K562 (cell line): ENCODE data around the gene KDELR3. TPM values are rescaled to one million over a fixed set of nuclear protein-coding genes. Genes with fewer than 3 reads are reported as not detected.

Experiments
- ATAC-seq: fragments of 200-7000 bp; cut with Tn5 transposase; 3 replicates; pipeline ENCODE4 v1.9.1; 2020; ENCODE audit warnings: moderate library complexity
- BruUV-seq: library from RNA; stranded (reverse); fragments of 400-500 nt; replicated peaks from 2 replicates; lab custom pipeline; 2021; lab: Mats Ljungman, UMichigan
- CTCF ChIA-PET: fragments of 300-600 bp; formaldehyde crosslinking; extraction: SDS; loops from one replicate; lab custom pipeline; 2021; ENCODE audit warnings: low intra/inter-chr PET ratio; lab: Yijun Ruan, JAX
- POLR2A ChIA-PET: fragments of 300-600, 350-650 bp; sonication (Branson Sonifier 250); formaldehyde crosslinking; extraction: SDS; loops from one replicate; lab custom pipeline; 2021; ENCODE audit warnings: antibody characterized with exemption, inconsistent platforms; lab: Yijun Ruan, JAX
- DNase-seq, 4 experiments: peaks; one replicate each; pipeline versions ENCODE4 v3.0.0 to v3.0.0-alpha.2; 2011 to 2018; ENCODE audit warnings: low spot score in 3 of 4, mixed read lengths in 3 of 4; ENCODE audit errors: extremely low read depth in 1 of 4
- FAIRE-seq: peaks from 2 replicates; lab custom pipeline; 2011; peaks lifted over from hg19 to GRCh38; lab: Jason Lieb, UNC
- H2AFZ ChIP-seq: 2 replicates; pipeline ENCODE4 v1.6.0; 2011; ENCODE audit warnings: low read depth, low read length, control low read depth, inconsistent platforms
- H3K27ac ChIP-seq: fragments of 200-600 bp; 3 replicates; pipeline ENCODE4 v1.8.0; 2011; ENCODE audit warnings: low read depth, mild to moderate bottlenecking, control low read depth, inconsistent platforms, low read length, moderate library complexity, mixed read lengths; ENCODE audit errors: extremely low read depth
- H3K27me3 ChIP-seq, 2 experiments: fragments of 300-600 bp in 1 of 2; 2 replicates in 1 of 2; 3 replicates in 1 of 2; pipeline versions ENCODE4 v1.6.0 to v1.8.0; 2011; ENCODE audit warnings: inconsistent platforms in 2 of 2, low read length in 2 of 2, mild to moderate bottlenecking in 1 of 2, mixed read lengths in 1 of 2, moderate library complexity in 1 of 2; ENCODE audit not compliant: control insufficient read depth in 2 of 2, insufficient read depth in 2 of 2
- H3K36me3 ChIP-seq: fragments of 300-600 bp; 3 replicates; pipeline ENCODE4 v1.8.0; 2011; ENCODE audit warnings: mild to moderate bottlenecking, low read length, inconsistent platforms; ENCODE audit not compliant: control insufficient read depth, insufficient read depth
- H3K4me1 ChIP-seq, 2 experiments: fragments of 200-600 bp in 1 of 2; replicated peaks in 1 of 2; 2 replicates in 1 of 2; 3 replicates in 1 of 2; pipeline versions ENCODE4 v1.5.1 to v1.8.0; 2011; ENCODE audit warnings: inconsistent platforms in 2 of 2, low read length in 2 of 2, mild to moderate bottlenecking in 1 of 2, mixed read lengths in 1 of 2, moderate library complexity in 1 of 2; ENCODE audit not compliant: control insufficient read depth in 2 of 2, insufficient read depth in 2 of 2
- H3K4me2 ChIP-seq: 2 replicates; pipeline ENCODE4 v1.6.1; 2011; ENCODE audit warnings: low read length, control low read depth, inconsistent platforms, mixed read lengths; ENCODE audit not compliant: insufficient read depth
- H3K4me3 ChIP-seq: fragments of 200-600 bp; sonication (generic), shearing (Covaris generic); 2 replicates; pipeline ENCODE4 v1.5.1; 2016; ENCODE audit warnings: control low read depth, inconsistent platforms
- H3K79me2 ChIP-seq: fragments of 200-600 bp; 3 replicates; pipeline ENCODE4 v1.8.0; 2011; ENCODE audit warnings: low read length, inconsistent platforms; ENCODE audit not compliant: control insufficient read depth, insufficient read depth
- H3K9ac ChIP-seq, 2 experiments: 2 replicates each; pipeline versions ENCODE4 v1.6.0 to v1.6.1; 2011; ENCODE audit warnings: low read depth in 2 of 2, low read length in 2 of 2, control low read depth in 1 of 2, inconsistent platforms in 1 of 2, mild to moderate bottlenecking in 1 of 2, mixed read lengths in 1 of 2; ENCODE audit not compliant: insufficient read depth in 1 of 2
- H3K9me1 ChIP-seq: one replicate; pipeline ENCODE4 v1.6.0; 2011; ENCODE audit warnings: inconsistent platforms, mild to moderate bottlenecking, low read length, moderate library complexity; ENCODE audit not compliant: control insufficient read depth, insufficient read depth
- H3K9me3 ChIP-seq: replicated peaks from 2 replicates; pipeline ENCODE4 v1.5.1; 2011; ENCODE audit warnings: low read depth, low read length, inconsistent platforms; ENCODE audit not compliant: control insufficient read depth, insufficient read depth
- H4K20me1 ChIP-seq: replicated peaks from 2 replicates; pipeline ENCODE4 v1.6.1; 2011; ENCODE audit warnings: low read length, inconsistent platforms, mixed read lengths; ENCODE audit not compliant: control insufficient read depth, insufficient read depth
- CEBPZ ChIP-seq: fragments of 150-350 bp; IDR thresholded peaks from 2 replicates; pipeline ENCODE4 v1.6.1; 2014; ENCODE audit warnings: low read depth, mild to moderate bottlenecking, low read length, borderline replicate concordance
- ESRRA ChIP-seq: fragments of 450-650 bp; IDR thresholded peaks from 2 replicates; pipeline ENCODE4 v1.6.1; 2014; ENCODE audit warnings: low read depth, mild to moderate bottlenecking, moderate library complexity, borderline replicate concordance
- FOS ChIP-seq: IDR thresholded peaks from 3 replicates; pipeline ENCODE4 v1.6.1; 2011; ENCODE audit not compliant: insufficient read length; ENCODE audit errors: extremely low read depth
- L3MBTL2 ChIP-seq: fragments of 450-650 bp; IDR thresholded peaks from 2 replicates; pipeline ENCODE4 v1.6.1; 2016; ENCODE audit warnings: mild to moderate bottlenecking, moderate library complexity
- SMAD4 ChIP-seq: fragments of 250-450 bp; sonication (Bioruptor Pico); conservative IDR thresholded peaks from 2 replicates; pipeline ENCODE4 v1.8.0; 2021; ENCODE audit warnings: inconsistent platforms, mild to moderate bottlenecking, moderate library complexity
- SREBF2 ChIP-seq: sonication (generic); formaldehyde crosslinking; IDR thresholded peaks from 2 replicates; pipeline ENCODE4 v1.4.0; 2020; ENCODE audit warnings: mild to moderate bottlenecking, missing genetic modification reagents
- TEAD1 ChIP-seq, 2 experiments: fragments of 450-650 bp in 1 of 2; sonication (generic) in 1 of 2; formaldehyde crosslinking; IDR thresholded peaks; 2 replicates each; pipeline versions ENCODE4 v1.4.0 to v1.8.0; 2020 to 2022; ENCODE audit warnings: mild to moderate bottlenecking in 2 of 2, missing genetic modification reagents in 1 of 2
- ZNF316 ChIP-seq: fragments of 450-650 bp; IDR thresholded peaks from 2 replicates; pipeline ENCODE4 v1.6.1; 2016
- ZNF41 ChIP-seq: fragments of 250-450 bp; sonication (Bioruptor Pico); conservative IDR thresholded peaks from 2 replicates; pipeline ENCODE4 v1.4.0; 2020; ENCODE audit warnings: mild to moderate bottlenecking
- WGBS: fragments of 100-300 bp; shearing (Covaris generic); methylation state at CpG from one replicate; pipeline ENCODE4 v1.1.6; 2016; ENCODE audit warnings: low coverage, mixed read lengths; ENCODE audit not compliant: insufficient coverage; ENCODE audit errors: missing lambda C conversion rate; 5-methylcytosine and 5-hydroxymethylcytosine counted together
- in situ Hi-C: fragments of 300-500 bp; cut with MboI; formaldehyde crosslinking; loops from 4 replicates; pipeline ENCODE4 v1.15.0; 2018; ENCODE audit warnings: inconsistent platforms, mixed read lengths
- intact Hi-C: fragments of 100-400 bp; cut with micrococcal nuclease; formaldehyde crosslinking; loops from 2 replicates; pipeline ENCODE4 v1.14.2; 2022
- polyA plus RNA-seq, 8 experiments: library from polyadenylated mRNA; depleted of rRNA in 4 of 8; stranded (reverse) in 5 of 8; unstranded in 3 of 8; fragments of >200 nt; fragmentation: Nextera tagmentation in 2 of 8; fragmentation: Illumina TruSeq in 1 of 8; extraction: Ambion mirVana in 2 of 8; extraction: Trizol in 1 of 8; gene quantifications; 2 replicates each; pipeline versions ENCODE4 v1.2.1 to v1.2.3, GENCODE V29; 2011 to 2014; ENCODE audit warnings: inconsistent platforms in 1 of 8, missing spikeins in 1 of 8
- total RNA-seq, 7 experiments: library from RNA; depleted of rRNA in 6 of 7; stranded (reverse); fragments of >200 nt in 6 of 7; fragmentation: Illumina TruSeq in 2 of 7; extraction: Trizol in 2 of 7; gene quantifications; 2 replicates each; pipeline versions ENCODE4 v1.2.1 to v1.2.3, GENCODE V29; 2011 to 2021; ENCODE audit warnings: low replicate concordance in 1 of 7

The KDELR3 gene
- total and polyA plus RNA-seq, 9 of the 15 experiments (the other 6 are each of a cell fraction or from before 2014, with no cell fraction given): 7.1 to 44.8 (median 9.6) TPM

GRCh38 chr22:38419121-38419857 is 48.6 kb upstream of the KDELR3 start (continued):
- TF ChIP-seq FOS: no peak
- TF ChIP-seq ZNF316: no peak
- TF ChIP-seq SMAD4 (CRISPR knock-in tag): no peak
- TF ChIP-seq ZNF41 (CRISPR knock-in tag): no peak
- no peak for TF ChIP-seq CEBPZ
- no peak for TF ChIP-seq TEAD1 (CRISPR knock-in tag; IDR thresholded peaks at IDR 0.05)
- TF ChIP-seq, all 486 proteins: peak for 0

GRCh38 chr22:38419858-38420160 is 48.1 kb upstream of the KDELR3 start:
- Histone ChIP-seq H3K4me1 (peaks cover 3 to 21% of the 10 kb centered on the region in 2 experiments; a peak in 3 of 5 replicates), H4K20me1 (no peaks in the 10 kb centered on the region), H3K9me1 (no peaks in the 10 kb centered on the region), H3K9me3 (no peaks in the 10 kb centered on the region), H3K27ac (no peak overlapping the region), H3K79me2 (no peaks in the 10 kb centered on the region), H3K9ac (peak overlapping the region in 1 of 2 experiments; percentile 28; a peak in 2 of 4 replicates), H3K36me3 (no peaks in the 10 kb centered on the region), H3K27me3 (no peaks in the 10 kb centered on the region), H2AFZ (no peak overlapping the region), H3K4me2 (no peak overlapping the region), H3K4me3 (no peak overlapping the region)
- WGBS: 43% methylated on average over 5 of the region's 8 CpGs
- DNase-seq (peak in 1 of 4 experiments; percentile 26), ATAC-seq (no peak), FAIRE-seq (no peak)
- ChIA-PET POLR2A (interaction anchor here (1.0 to 1.4 kb wide), 2 partner anchors 21 to 262 kb away, joined by 4 read pairs; partner anchors contain the start of gene TOMM22), CTCF (no interaction called here)
- in situ Hi-C loops: no loop called here
- TF ChIP-seq L3MBTL2 (no peak), ESRRA (peak; percentile 84), SREBF2 (CRISPR knock-in tag) (no peak)
- intact Hi-C loops: no loop called here
- BruUV-seq: no TSS peak
